ENCODE results near the gene CIPC.

CIPC gene

GRCh38 chr14:77110286-77110685 is 12.2 kb downstream of the CIPC start:
- TF ChIP-seq CTCF (IDR thresholded peaks at IDR 0.05; ENCODE audit: low read depth, low read length, missing control alignments), result no peak
- in situ Hi-C loops (cut with HindIII; ENCODE audit: low sequenced_read_pairs), result no loop called here
- DNase-seq (ENCODE audit: low read depth), result no peak
- H3K4me3 ChIP-seq (ENCODE audit: low read depth, low read length), result no peak overlapping the region

GRCh38 chr14:77111021-77111420 is 13.0 kb downstream of the CIPC start:
- in situ Hi-C loops (cut with HindIII; ENCODE audit: low sequenced_read_pairs), result no loop called here
- TF ChIP-seq CTCF (IDR thresholded peaks at IDR 0.05; ENCODE audit: low read depth, low read length, missing control alignments), result no peak
- no peak for DNase-seq (ENCODE audit: low read depth)
- H3K4me3 ChIP-seq (ENCODE audit: low read depth, low read length), result no peak overlapping the region

- H3K4me3 ChIP-seq (ENCODE audit: low read depth, low read length), result no peak overlapping the region
- in situ Hi-C loops (cut with HindIII; ENCODE audit: low sequenced_read_pairs), result no loop called here
- TF ChIP-seq CTCF (IDR thresholded peaks at IDR 0.05; ENCODE audit: low read depth, low read length, missing control alignments), result no peak
- DNase-seq (ENCODE audit: low read depth), result no peak
These were observed 15.6 kb downstream of the CIPC start for GRCh38 chr14:77113644-77114043.

GRCh38 chr14:77114609-77115008 is 16.6 kb downstream of the CIPC start:
- in situ Hi-C loops (cut with HindIII; ENCODE audit: low sequenced_read_pairs), result no loop called here
- no peak overlapping the region for H3K4me3 ChIP-seq (ENCODE audit: low read depth, low read length)
- TF ChIP-seq CTCF (IDR thresholded peaks at IDR 0.05; ENCODE audit: low read depth, low read length, missing control alignments), result no peak
- DNase-seq (ENCODE audit: low read depth), result no peak

GRCh38 chr14:77116172-77116817 is 18.2 kb downstream of the CIPC start:
- no peak overlapping the region for H3K4me3 ChIP-seq (ENCODE audit: low read depth, low read length)
- in situ Hi-C loops (cut with HindIII; ENCODE audit: low sequenced_read_pairs), result no loop called here
- no peak for DNase-seq (ENCODE audit: low read depth)
- TF ChIP-seq CTCF (IDR thresholded peaks at IDR 0.05; ENCODE audit: low read depth, low read length, missing control alignments), result no peak

GRCh38 chr14:77119851-77120250 is 21.8 kb downstream of the CIPC start:
- in situ Hi-C loops (cut with HindIII; ENCODE audit: low sequenced_read_pairs), result no loop called here
- no peak overlapping the region for H3K4me3 ChIP-seq (ENCODE audit: low read depth, low read length)
- no peak for TF ChIP-seq CTCF (IDR thresholded peaks at IDR 0.05; ENCODE audit: low read depth, low read length, missing control alignments)
- no peak for DNase-seq (ENCODE audit: low read depth)
